K562 treated with DMSO at 1 percent for 48 hours (cell line): ENCODE measurements around the gene ACSM2B. TPM values are rescaled to one million over a fixed set of nuclear protein-coding genes. Genes with fewer than 3 reads are reported as not detected.

Experiments
- total RNA-seq: library from RNA; unstranded; fragments of 300-600 nt; gene quantifications from 2 replicates; pipeline ENCODE4 v1.2.3, GENCODE V29; 2022; ENCODE audit warnings: low replicate concordance; ENCODE audit errors: extremely low read depth

The ACSM2B gene
- total RNA-seq: not detected in 2 replicates

GRCh38 chr16:20576145-20576544, at the start of gene ACSM2B:
Gene ACSM2B (minus strand): TSS chr16:20576367. CDS start chr16:20564845, 11,522 bp downstream.

Other genes starting within 250 kb of the ACSM2B start
- not detected in 2 replicates for gene GP2, start 248.9 kb downstream of the ACSM2B start, total RNA-seq
- not detected in 2 replicates for gene UMOD, start 223.7 kb downstream of the ACSM2B start, total RNA-seq
- gene PDILT, start 171.6 kb downstream of the ACSM2B start, total RNA-seq: not detected in 2 replicates
- not detected in 2 replicates for gene ACSM5, start 166.8 kb downstream of the ACSM2B start, total RNA-seq
- not detected in 2 replicates for gene ACSM2A, start 124.8 kb downstream of the ACSM2B start, total RNA-seq
- not detected in 2 replicates for gene ACSM1, start 121.3 kb upstream of the ACSM2B start, total RNA-seq
- not detected in 2 replicates for gene THUMPD1, start 165.5 kb upstream of the ACSM2B start, total RNA-seq
- not detected in 2 replicates for gene ACSM3, start 187.6 kb upstream of the ACSM2B start, total RNA-seq
- gene ERI2, start 230.1 kb upstream of the ACSM2B start, total RNA-seq: not detected in 2 replicates
- gene REXO5, start 230.2 kb upstream of the ACSM2B start, total RNA-seq: not detected in 2 replicates